GM23338 (cell line): Measurements from ENCODE around the gene EID2. TPM values are rescaled to one million over a fixed set of nuclear protein-coding genes. Genes with fewer than 3 reads are reported as not detected.

Experiments
- ATAC-seq: fragments of 200-7000 bp; cut with Tn5 transposase; 3 replicates; pipeline ENCODE4 v1.9.1; 2020
- DNase-seq: peaks from one replicate; pipeline ENCODE4 v3.0.0-alpha.2; 2015; ENCODE audit warnings: low spot score
- H2AFZ ChIP-seq: fragments of 200-600 bp; sonication (generic); 2 replicates; pipeline ENCODE4 v1.8.0; 2016; ENCODE audit warnings: antibody characterized with exemption, mild to moderate bottlenecking, moderate library complexity
- H3F3A ChIP-seq: fragments of 200-600 bp; sonication (generic); replicated peaks from 2 replicates; pipeline ENCODE4 v1.8.0; 2017; ENCODE audit warnings: antibody characterized with exemption, mixed run types, low read depth
- H3K27ac ChIP-seq: fragments of 200-600 bp; sonication (generic); 2 replicates; pipeline ENCODE4 v1.6.1; 2016; ENCODE audit warnings: low read depth
- H3K27me3 ChIP-seq: fragments of 200-600 bp; sonication (generic); 2 replicates; pipeline ENCODE4 v1.8.0; 2016; ENCODE audit warnings: mild to moderate bottlenecking, mixed run types, moderate library complexity; ENCODE audit not compliant: insufficient read depth
- H3K36me3 ChIP-seq: fragments of 200-600 bp; sonication (generic); 2 replicates; pipeline ENCODE4 v1.8.0; 2016; ENCODE audit warnings: mild to moderate bottlenecking; ENCODE audit not compliant: insufficient read depth
- H3K4me1 ChIP-seq: fragments of 200-600 bp; sonication (generic); 2 replicates; pipeline ENCODE4 v1.8.0; 2016; ENCODE audit warnings: mild to moderate bottlenecking, moderate library complexity; ENCODE audit not compliant: insufficient read depth
- H3K4me2 ChIP-seq: fragments of 200-600 bp; sonication (generic); 2 replicates; pipeline ENCODE4 v1.7.1; 2017; ENCODE audit warnings: mixed run types
- H3K4me3 ChIP-seq: fragments of 200-600 bp; sonication (generic); 2 replicates; pipeline ENCODE4 v1.6.1; 2016; ENCODE audit warnings: mixed run types
- H3K79me2 ChIP-seq: fragments of 200-600 bp; sonication (generic); replicated peaks from 2 replicates; pipeline ENCODE4 v1.8.0; 2017; ENCODE audit warnings: mild to moderate bottlenecking; ENCODE audit not compliant: insufficient read depth
- H3K9me2 ChIP-seq: fragments of 200-600 bp; sonication (generic); 2 replicates; pipeline ENCODE4 v1.8.0; 2017; ENCODE audit not compliant: insufficient read depth
- H4K20me1 ChIP-seq: fragments of 200-600 bp; sonication (generic); replicated peaks from 2 replicates; pipeline ENCODE4 v1.8.0; 2017; ENCODE audit warnings: mild to moderate bottlenecking; ENCODE audit not compliant: insufficient read depth
- H3K27ac Mint-ChIP-seq: 2 replicates; pipeline ENCODE4 v1.8.0; 2020; ENCODE audit warnings: inconsistent platforms, mild to moderate bottlenecking, moderate library complexity, mixed read lengths
- H3K27me3 Mint-ChIP-seq: 3 replicates; pipeline ENCODE4 v1.8.0; 2022; ENCODE audit warnings: low read depth, mild to moderate bottlenecking, moderate library complexity, mixed read lengths, inconsistent platforms; ENCODE audit not compliant: insufficient read depth, poor library complexity
- H3K36me3 Mint-ChIP-seq: 3 replicates; pipeline ENCODE4 v1.8.0; 2021; ENCODE audit warnings: low read depth, mild to moderate bottlenecking, inconsistent platforms, moderate library complexity, mixed read lengths
- H3K4me1 Mint-ChIP-seq: 3 replicates; pipeline ENCODE4 v1.8.0; 2020; ENCODE audit warnings: mild to moderate bottlenecking, inconsistent platforms, mixed read lengths
- H3K4me3 Mint-ChIP-seq: 3 replicates; pipeline ENCODE4 v1.8.0; 2021; ENCODE audit warnings: moderate library complexity, mild to moderate bottlenecking, inconsistent platforms, mixed read lengths
- H3K9me3 Mint-ChIP-seq: 3 replicates; pipeline ENCODE4 v1.8.0; 2020; ENCODE audit warnings: moderate library complexity, mild to moderate bottlenecking, inconsistent platforms, mixed read lengths
- CREB1 ChIP-seq: fragments of 250-450 bp; sonication (Bioruptor Pico); IDR thresholded peaks from 2 replicates; pipeline ENCODE4 v1.5.0; 2020; ENCODE audit warnings: low read depth, mild to moderate bottlenecking, moderate library complexity
- EZH2 ChIP-seq: fragments of 200-600 bp; sonication (generic); IDR thresholded peaks from one replicate; pipeline ENCODE4 v1.8.0; 2017; ENCODE audit warnings: antibody characterized with exemption, mild to moderate bottlenecking, low read depth; ENCODE audit not compliant: unreplicated experiment
- EZH2phosphoT487 ChIP-seq: fragments of 200-600 bp; sonication (generic); IDR thresholded peaks from one replicate; pipeline ENCODE4 v1.8.1; 2018; ENCODE audit warnings: antibody characterized with exemption; ENCODE audit not compliant: unreplicated experiment
- JUNB ChIP-seq: IDR thresholded peaks from one replicate; pipeline ENCODE4 v1.6.1; 2016; ENCODE audit warnings: antibody characterized with exemption; ENCODE audit not compliant: unreplicated experiment
- STAT1 ChIP-seq: IDR thresholded peaks from one replicate; pipeline ENCODE4 v1.6.1; 2016; ENCODE audit warnings: antibody characterized with exemption; ENCODE audit not compliant: unreplicated experiment
- ZNF114 ChIP-seq: fragments of 250-450 bp; sonication (Bioruptor Pico); IDR thresholded peaks from 2 replicates; pipeline ENCODE4 v1.5.0; 2020; ENCODE audit warnings: mild to moderate bottlenecking, moderate library complexity
- ZNF331 ChIP-seq: fragments of 250-450 bp; sonication (Bioruptor Pico); IDR thresholded peaks from 2 replicates; pipeline ENCODE4 v1.5.0; 2020; ENCODE audit warnings: low read depth, mild to moderate bottlenecking, moderate library complexity
- polyA plus RNA-seq: library from polyadenylated mRNA; unstranded; fragments of >200 nt; fragmentation: Nextera tagmentation; extraction: Ambion mirVana; gene quantifications from 2 replicates; pipeline ENCODE4 v1.2.1, GENCODE V29; 2016
- total RNA-seq: library from RNA; depleted of rRNA; stranded (reverse); fragments of >200 nt; shearing (Covaris generic); gene quantifications from 2 replicates; pipeline ENCODE4 v1.2.3, GENCODE V29; 2014
- TF ChIP-seq, protein P1 (sequence below): IDR thresholded peaks from 2 replicates; pipeline ENCODE4 v1.6.1; 2016; ENCODE audit warnings: antibody characterized with exemption
- TF ChIP-seq, protein P2 (sequence below), 2 experiments: fragments of 200-600 bp in 1 of 2; sonication (generic) in 1 of 2; conservative IDR thresholded peaks; 2 replicates each; pipeline versions ENCODE4 v1.5.1 to v1.6.1; 2016 to 2017; ENCODE audit warnings: antibody characterized with exemption in 2 of 2, low read depth in 2 of 2, mild to moderate bottlenecking in 2 of 2, moderate library complexity in 1 of 2
- TF ChIP-seq, protein P3 (sequence below): fragments of 250-450 bp; sonication (Bioruptor Pico); IDR thresholded peaks from 2 replicates; pipeline ENCODE4 v1.5.0; 2020; ENCODE audit warnings: mild to moderate bottlenecking, moderate library complexity

EID2 gene
- total and polyA plus RNA-seq, 2 experiments from 2014 or later: 24.4 to 25.2 TPM

DNA sequence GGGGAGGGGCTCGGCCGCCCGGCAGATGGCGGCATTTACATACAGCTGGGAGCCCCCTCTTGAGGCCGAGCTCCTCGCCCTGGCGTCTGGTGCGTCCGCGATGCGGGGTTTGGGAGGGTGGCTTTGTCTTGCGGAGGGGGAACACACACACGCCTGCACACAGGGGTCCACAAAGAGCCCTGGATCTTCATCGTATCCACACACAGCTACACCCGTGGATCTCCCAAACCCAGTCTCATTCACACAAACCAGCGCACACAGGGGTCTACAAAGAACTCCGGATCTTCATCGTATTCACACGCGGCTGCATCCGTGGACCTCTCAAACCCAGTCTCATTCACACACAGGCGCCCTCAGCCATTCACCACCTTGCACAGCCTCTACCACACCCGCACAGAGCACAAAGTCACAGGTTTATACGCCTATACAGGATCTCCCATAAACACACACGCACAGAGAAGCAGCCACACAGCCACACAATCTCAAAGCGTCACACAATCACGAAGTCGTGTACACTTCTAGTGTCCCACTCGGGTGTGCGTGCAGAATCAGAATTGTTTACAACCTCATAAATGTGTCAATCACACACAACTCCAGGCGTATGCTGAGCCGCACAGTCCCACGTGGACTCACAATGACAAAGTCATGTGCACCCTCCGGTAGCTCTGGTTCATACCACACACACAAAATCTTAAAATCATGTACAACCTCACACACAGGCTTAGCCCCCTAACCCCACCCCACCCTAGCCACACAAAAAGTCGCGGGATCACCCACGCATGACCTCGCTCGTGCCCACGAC lies 41.8 kb downstream of the EID2 start (continued):
- TF ChIP-seq, protein P1, sequence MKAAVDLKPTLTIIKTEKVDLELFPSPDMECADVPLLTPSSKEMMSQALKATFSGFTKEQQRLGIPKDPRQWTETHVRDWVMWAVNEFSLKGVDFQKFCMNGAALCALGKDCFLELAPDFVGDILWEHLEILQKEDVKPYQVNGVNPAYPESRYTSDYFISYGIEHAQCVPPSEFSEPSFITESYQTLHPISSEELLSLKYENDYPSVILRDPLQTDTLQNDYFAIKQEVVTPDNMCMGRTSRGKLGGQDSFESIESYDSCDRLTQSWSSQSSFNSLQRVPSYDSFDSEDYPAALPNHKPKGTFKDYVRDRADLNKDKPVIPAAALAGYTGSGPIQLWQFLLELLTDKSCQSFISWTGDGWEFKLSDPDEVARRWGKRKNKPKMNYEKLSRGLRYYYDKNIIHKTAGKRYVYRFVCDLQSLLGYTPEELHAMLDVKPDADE: no peak
- TF ChIP-seq EZH2 (no peak), ZNF331 (CRISPR knock-in tag) (no peak), STAT1 (no peak)

DNA sequence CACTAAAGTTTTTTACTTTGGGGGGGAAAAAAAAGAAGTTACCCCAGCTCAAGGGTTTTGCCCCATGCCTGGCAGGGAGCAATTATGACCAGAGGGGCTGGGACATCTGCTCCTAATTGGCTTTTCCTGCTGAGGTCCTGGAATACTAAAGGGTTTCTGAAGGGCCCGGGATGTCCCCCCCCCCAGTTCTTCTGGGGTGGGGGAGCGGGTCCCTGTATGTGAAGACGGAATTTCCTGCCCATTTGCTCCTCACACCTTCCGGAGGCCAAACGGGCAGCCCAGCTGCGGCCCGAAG lies 42.3 kb downstream of the EID2 start:
- H3K27ac ChIP-seq: no peak overlapping the region
- DNase-seq: no peak
- peaks cover 20% of the 10 kb centered on the region for H3K4me1 ChIP-seq
- no peak for ATAC-seq
- no peak overlapping the region; the same call in 1 of the 2 replicates for H2AFZ ChIP-seq
- Mint-ChIP-seq H3K4me3 (peak overlapping the region; percentile 24; the same call in 1 of the 3 replicates), H3K9me3 (peaks cover 6% of the 10 kb centered on the region; the same call in 2 of the 3 replicates), H3K4me1 (peaks cover 23% of the 10 kb centered on the region), H3K27ac (no peak overlapping the region), H3K36me3 (peaks cover 7% of the 10 kb centered on the region), H3K27me3 (peaks cover 60% of the 10 kb centered on the region)
- 0 out of 2 replicates have a peak, but pooled peaks cover 3% of the 10 kb centered on the region for H3K9me2 ChIP-seq
- H3K4me2 ChIP-seq: peak overlapping the region; percentile 95
- no peaks in the 10 kb centered on the region for H3K79me2 ChIP-seq
- H3K27me3 ChIP-seq: peaks cover 58% of the 10 kb centered on the region
- no peaks in the 10 kb centered on the region; the same call in 1 of the 2 replicates for H4K20me1 ChIP-seq
- H3K4me3 ChIP-seq: peak overlapping the region; percentile 74
- H3K36me3 ChIP-seq: no peaks in the 10 kb centered on the region
- H3F3A ChIP-seq: peaks cover 9% of the 10 kb centered on the region
- TF ChIP-seq, protein P2, sequence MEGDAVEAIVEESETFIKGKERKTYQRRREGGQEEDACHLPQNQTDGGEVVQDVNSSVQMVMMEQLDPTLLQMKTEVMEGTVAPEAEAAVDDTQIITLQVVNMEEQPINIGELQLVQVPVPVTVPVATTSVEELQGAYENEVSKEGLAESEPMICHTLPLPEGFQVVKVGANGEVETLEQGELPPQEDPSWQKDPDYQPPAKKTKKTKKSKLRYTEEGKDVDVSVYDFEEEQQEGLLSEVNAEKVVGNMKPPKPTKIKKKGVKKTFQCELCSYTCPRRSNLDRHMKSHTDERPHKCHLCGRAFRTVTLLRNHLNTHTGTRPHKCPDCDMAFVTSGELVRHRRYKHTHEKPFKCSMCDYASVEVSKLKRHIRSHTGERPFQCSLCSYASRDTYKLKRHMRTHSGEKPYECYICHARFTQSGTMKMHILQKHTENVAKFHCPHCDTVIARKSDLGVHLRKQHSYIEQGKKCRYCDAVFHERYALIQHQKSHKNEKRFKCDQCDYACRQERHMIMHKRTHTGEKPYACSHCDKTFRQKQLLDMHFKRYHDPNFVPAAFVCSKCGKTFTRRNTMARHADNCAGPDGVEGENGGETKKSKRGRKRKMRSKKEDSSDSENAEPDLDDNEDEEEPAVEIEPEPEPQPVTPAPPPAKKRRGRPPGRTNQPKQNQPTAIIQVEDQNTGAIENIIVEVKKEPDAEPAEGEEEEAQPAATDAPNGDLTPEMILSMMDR (conservative IDR thresholded peaks at IDR 0.05; ENCODE audit: low read depth in 2 of 2): no peak
- no peak for TF ChIP-seq STAT1
- TF ChIP-seq CREB1 (CRISPR knock-in tag): peak; percentile 29; the same call in 1 of the 2 replicates
- no peak for TF ChIP-seq ZNF331 (CRISPR knock-in tag)
- no peak for TF ChIP-seq ZNF114 (CRISPR knock-in tag)
- TF ChIP-seq EZH2phosphoT487: no peak
- TF ChIP-seq, protein P3, sequence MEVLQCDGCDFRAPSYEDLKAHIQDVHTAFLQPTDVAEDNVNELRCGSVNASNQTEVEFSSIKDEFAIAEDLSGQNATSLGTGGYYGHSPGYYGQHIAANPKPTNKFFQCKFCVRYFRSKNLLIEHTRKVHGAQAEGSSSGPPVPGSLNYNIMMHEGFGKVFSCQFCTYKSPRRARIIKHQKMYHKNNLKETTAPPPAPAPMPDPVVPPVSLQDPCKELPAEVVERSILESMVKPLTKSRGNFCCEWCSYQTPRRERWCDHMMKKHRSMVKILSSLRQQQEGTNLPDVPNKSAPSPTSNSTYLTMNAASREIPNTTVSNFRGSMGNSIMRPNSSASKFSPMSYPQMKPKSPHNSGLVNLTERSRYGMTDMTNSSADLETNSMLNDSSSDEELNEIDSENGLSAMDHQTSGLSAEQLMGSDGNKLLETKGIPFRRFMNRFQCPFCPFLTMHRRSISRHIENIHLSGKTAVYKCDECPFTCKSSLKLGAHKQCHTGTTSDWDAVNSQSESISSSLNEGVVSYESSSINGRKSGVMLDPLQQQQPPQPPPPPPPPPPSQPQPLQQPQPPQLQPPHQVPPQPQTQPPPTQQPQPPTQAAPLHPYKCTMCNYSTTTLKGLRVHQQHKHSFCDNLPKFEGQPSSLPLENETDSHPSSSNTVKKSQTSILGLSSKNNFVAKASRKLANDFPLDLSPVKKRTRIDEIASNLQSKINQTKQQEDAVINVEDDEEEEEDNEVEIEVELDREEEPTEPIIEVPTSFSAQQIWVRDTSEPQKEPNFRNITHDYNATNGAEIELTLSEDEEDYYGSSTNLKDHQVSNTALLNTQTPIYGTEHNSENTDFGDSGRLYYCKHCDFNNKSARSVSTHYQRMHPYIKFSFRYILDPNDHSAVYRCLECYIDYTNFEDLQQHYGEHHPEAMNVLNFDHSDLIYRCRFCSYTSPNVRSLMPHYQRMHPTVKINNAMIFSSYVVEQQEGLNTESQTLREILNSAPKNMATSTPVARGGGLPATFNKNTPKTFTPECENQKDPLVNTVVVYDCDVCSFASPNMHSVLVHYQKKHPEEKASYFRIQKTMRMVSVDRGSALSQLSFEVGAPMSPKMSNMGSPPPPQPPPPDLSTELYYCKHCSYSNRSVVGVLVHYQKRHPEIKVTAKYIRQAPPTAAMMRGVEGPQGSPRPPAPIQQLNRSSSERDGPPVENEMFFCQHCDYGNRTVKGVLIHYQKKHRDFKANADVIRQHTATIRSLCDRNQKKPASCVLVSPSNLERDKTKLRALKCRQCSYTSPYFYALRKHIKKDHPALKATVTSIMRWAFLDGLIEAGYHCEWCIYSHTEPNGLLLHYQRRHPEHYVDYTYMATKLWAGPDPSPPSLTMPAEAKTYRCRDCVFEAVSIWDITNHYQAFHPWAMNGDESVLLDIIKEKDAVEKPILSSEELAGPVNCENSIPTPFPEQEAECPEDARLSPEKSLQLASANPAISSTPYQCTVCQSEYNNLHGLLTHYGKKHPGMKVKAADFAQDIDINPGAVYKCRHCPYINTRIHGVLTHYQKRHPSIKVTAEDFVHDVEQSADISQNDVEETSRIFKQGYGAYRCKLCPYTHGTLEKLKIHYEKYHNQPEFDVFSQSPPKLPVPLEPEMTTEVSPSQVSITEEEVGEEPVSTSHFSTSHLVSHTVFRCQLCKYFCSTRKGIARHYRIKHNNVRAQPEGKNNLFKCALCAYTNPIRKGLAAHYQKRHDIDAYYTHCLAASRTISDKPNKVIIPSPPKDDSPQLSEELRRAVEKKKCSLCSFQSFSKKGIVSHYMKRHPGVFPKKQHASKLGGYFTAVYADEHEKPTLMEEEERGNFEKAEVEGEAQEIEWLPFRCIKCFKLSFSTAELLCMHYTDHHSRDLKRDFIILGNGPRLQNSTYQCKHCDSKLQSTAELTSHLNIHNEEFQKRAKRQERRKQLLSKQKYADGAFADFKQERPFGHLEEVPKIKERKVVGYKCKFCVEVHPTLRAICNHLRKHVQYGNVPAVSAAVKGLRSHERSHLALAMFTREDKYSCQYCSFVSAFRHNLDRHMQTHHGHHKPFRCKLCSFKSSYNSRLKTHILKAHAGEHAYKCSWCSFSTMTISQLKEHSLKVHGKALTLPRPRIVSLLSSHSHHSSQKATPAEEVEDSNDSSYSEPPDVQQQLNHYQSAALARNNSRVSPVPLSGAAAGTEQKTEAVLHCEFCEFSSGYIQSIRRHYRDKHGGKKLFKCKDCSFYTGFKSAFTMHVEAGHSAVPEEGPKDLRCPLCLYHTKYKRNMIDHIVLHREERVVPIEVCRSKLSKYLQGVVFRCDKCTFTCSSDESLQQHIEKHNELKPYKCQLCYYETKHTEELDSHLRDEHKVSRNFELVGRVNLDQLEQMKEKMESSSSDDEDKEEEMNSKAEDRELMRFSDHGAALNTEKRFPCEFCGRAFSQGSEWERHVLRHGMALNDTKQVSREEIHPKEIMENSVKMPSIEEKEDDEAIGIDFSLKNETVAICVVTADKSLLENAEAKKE: no peak
- no peak for TF ChIP-seq JUNB
- TF ChIP-seq EZH2: no peak
